ENCODE measurements around the gene RAMACL. TPM values are rescaled to one million over a fixed set of nuclear protein-coding genes. Genes with fewer than 3 reads are reported as not detected.

Gene RAMACL
- total RNA-seq: 2.3 and 3.6 TPM in 2 replicates

GRCh38 chr6:166586424-166587156 is at the start of gene RAMACL:
RAMACL (minus strand) TSS chr6:166586678; CDS start chr6:166586477, 201 bp downstream.

GRCh38 chr6:166627033-166627874 is 40.8 kb upstream of the RAMACL start, which contains the start of gene RPS6KA2:
RPS6KA2 (minus strand) TSS chr6:166627251; CDS start chr6:166627019, 232 bp downstream.

Other genes with a start within 250 kb of the RAMACL start
- gene SFT2D1, start 244.1 kb downstream of the RAMACL start, total RNA-seq: 22.1 and 26.2 TPM in 2 replicates
- gene MPC1, start 203.7 kb downstream of the RAMACL start, total RNA-seq: 19.1 and 27.2 TPM in 2 replicates
- 242 and 244 TPM in 2 replicates for gene RPS6KA2, start 40.6 kb upstream of the RAMACL start, total RNA-seq